ENCODE data around the gene NFATC2.

GRCh38 chr20:51528263-51529027 is 14.1 kb downstream of the NFATC2 start:
- TF ChIP-seq CTCF (IDR thresholded peaks at IDR 0.05): no peak
- no peak for TF ChIP-seq POLR2A (IDR thresholded peaks at IDR 0.05)

All from uterus (tissue), 2 donors.